Keratinocyte (primary cell): ENCODE results near the gene PARD3B. TPM values are rescaled to one million over a fixed set of nuclear protein-coding genes. Genes with fewer than 3 reads are reported as not detected.

Experiments
- DNase-seq: peaks from one replicate; pipeline ENCODE4 v3.0.0-alpha.2; 2011; ENCODE audit warnings: low read depth, missing footprints, low spot score
- FAIRE-seq: peaks from 2 replicates; lab custom pipeline; 2011; peaks lifted over from hg19 to GRCh38; lab: Jason Lieb, UNC
- H2AFZ ChIP-seq: 2 replicates; pipeline ENCODE4 v1.6.0; 2012; ENCODE audit warnings: low read length, control low read depth, inconsistent platforms; ENCODE audit not compliant: control insufficient read depth
- H3K27ac ChIP-seq: 2 replicates; pipeline ENCODE4 v1.5.1; 2011; ENCODE audit warnings: low read length; ENCODE audit not compliant: control insufficient read depth, insufficient read depth
- H3K27me3 ChIP-seq: 3 replicates; pipeline ENCODE4 v1.6.0; 2011; ENCODE audit warnings: low read length; ENCODE audit not compliant: control insufficient read depth, insufficient read depth; ENCODE audit errors: extremely low read depth
- H3K36me3 ChIP-seq, 2 experiments: 2 replicates in 1 of 2; 3 replicates in 1 of 2; pipeline ENCODE4 v1.5.1; 2011; ENCODE audit warnings: low read length in 2 of 2, mild to moderate bottlenecking in 1 of 2; ENCODE audit not compliant: control insufficient read depth in 2 of 2, insufficient read depth in 2 of 2; ENCODE audit errors: extremely low read depth in 1 of 2
- H3K4me1 ChIP-seq: 3 replicates; pipeline ENCODE4 v1.5.1; 2011; ENCODE audit warnings: low read length; ENCODE audit not compliant: control insufficient read depth, insufficient read depth; ENCODE audit errors: extremely low read depth
- H3K4me2 ChIP-seq: 3 replicates; pipeline ENCODE4 v1.6.0; 2011; ENCODE audit warnings: low read depth, low read length; ENCODE audit not compliant: control insufficient read depth, insufficient read depth; ENCODE audit errors: extremely low read depth
- H3K4me3 ChIP-seq, 3 experiments: fragments of 200-600 bp in 1 of 3; sonication (generic) in 1 of 3; 2 replicates in 2 of 3; 3 replicates in 1 of 3; pipeline ENCODE4 v1.5.1; 2011 to 2016; ENCODE audit warnings: low read length in 3 of 3, mild to moderate bottlenecking in 3 of 3, control low read depth in 2 of 3, inconsistent platforms in 1 of 3, low read depth in 1 of 3, mixed read lengths in 1 of 3, mixed run types in 1 of 3, moderate library complexity in 1 of 3; ENCODE audit not compliant: control insufficient read depth in 2 of 3, insufficient read depth in 2 of 3; ENCODE audit errors: extremely low read depth in 1 of 3
- H3K79me2 ChIP-seq: 2 replicates; pipeline ENCODE4 v1.6.0; 2012; ENCODE audit warnings: low read length; ENCODE audit not compliant: control insufficient read depth, insufficient read depth
- H3K9ac ChIP-seq: 3 replicates; pipeline ENCODE4 v1.6.0; 2011; ENCODE audit warnings: low read length; ENCODE audit not compliant: control insufficient read depth, insufficient read depth; ENCODE audit errors: extremely low read depth
- H3K9me1 ChIP-seq: 3 replicates; pipeline ENCODE4 v1.6.0; 2011; ENCODE audit warnings: low read length; ENCODE audit not compliant: control insufficient read depth, insufficient read depth; ENCODE audit errors: extremely low read depth
- H3K9me3 ChIP-seq: 2 replicates; pipeline ENCODE4 v1.5.1; 2012; ENCODE audit warnings: low read depth, low read length; ENCODE audit not compliant: control insufficient read depth
- H4K20me1 ChIP-seq: 3 replicates; pipeline ENCODE4 v1.6.0; 2011; ENCODE audit warnings: low read length; ENCODE audit not compliant: control insufficient read depth, insufficient read depth; ENCODE audit errors: extremely low read depth
- EZH2 ChIP-seq: IDR thresholded peaks from one replicate; pipeline ENCODE4 v1.6.1; 2012; ENCODE audit warnings: inconsistent platforms, mild to moderate bottlenecking, low read length, moderate library complexity
- dilution Hi-C: fragments of 300-500 bp; cut with MboI; formaldehyde crosslinking; loops from one replicate; pipeline ENCODE4 v1.7.0; 2020; ENCODE audit warnings: low sequenced_read_pairs; ENCODE audit not compliant: extremely low pct_ligation_motif_present
- polyA plus RNA-seq, 5 experiments: library from polyadenylated mRNA; depleted of rRNA in 3 of 5; stranded (reverse) in 3 of 5; stranded (forward) in 1 of 5; unstranded in 1 of 5; fragments of >200 nt; gene quantifications; 1 replicate in 1 of 5; 2 replicates in 3 of 5; 3 replicates in 1 of 5; pipeline versions ENCODE4 v1.2.1 to v1.2.3, GENCODE V29; 2011 to 2012; ENCODE audit warnings: missing spikeins in 2 of 5, low read depth in 1 of 5, low replicate concordance in 1 of 5
- TF ChIP-seq, protein P1 (sequence below), 3 experiments: IDR thresholded peaks in 1 of 3; conservative IDR thresholded peaks in 1 of 3; optimal IDR thresholded peaks in 1 of 3; 2 replicates in 2 of 3; 3 replicates in 1 of 3; pipeline versions ENCODE3 to v1.5.1; 2011; ENCODE audit warnings: low read length in 3 of 3, mild to moderate bottlenecking in 3 of 3, moderate library complexity in 2 of 3, control low read depth in 1 of 3, inconsistent platforms in 1 of 3; ENCODE audit not compliant: insufficient read depth in 2 of 3; ENCODE audit errors: extremely low read depth in 1 of 3

The PARD3B gene
- polyA plus RNA-seq, 1 donor (not counting 4 experiments of a cell fraction or from before 2014, with no cell fraction given): 1.2 TPM

DNA sequence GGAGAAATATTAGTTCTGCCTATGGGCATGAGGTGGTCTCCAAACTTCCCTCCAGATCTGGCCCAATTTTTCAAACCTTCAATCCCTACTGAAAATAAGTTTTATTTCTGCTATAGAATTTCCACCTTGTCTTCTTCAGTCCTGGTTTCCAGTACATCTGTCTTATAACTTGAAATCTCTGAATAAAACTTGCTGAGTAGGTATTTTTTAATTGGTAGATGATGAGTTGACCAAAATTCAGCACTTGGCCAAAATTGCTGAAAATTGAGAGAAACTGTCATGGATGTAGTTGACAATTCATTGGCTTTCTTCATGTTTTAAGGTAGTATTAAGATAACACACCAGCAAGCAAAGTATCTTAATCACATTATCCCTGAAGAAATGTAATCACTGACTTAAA, 206.2 kb downstream of the PARD3B start:
- H3K36me3 ChIP-seq: no peaks in the 10 kb centered on the region
- H3K79me2 ChIP-seq: no peaks in the 10 kb centered on the region
- no peak for DNase-seq
- H4K20me1 ChIP-seq: no peaks in the 10 kb centered on the region
- FAIRE-seq: no peak
- H3K9ac ChIP-seq: no peak overlapping the region
- H3K9me1 ChIP-seq: no peaks in the 10 kb centered on the region
- H3K9me3 ChIP-seq: no peaks in the 10 kb centered on the region
- no peak overlapping the region for H3K4me2 ChIP-seq
- dilution Hi-C loops: no loop called here
- no peaks in the 10 kb centered on the region for H3K27me3 ChIP-seq
- no peak overlapping the region for H3K4me3 ChIP-seq
- H2AFZ ChIP-seq: no peak overlapping the region
- peaks cover 8% of the 10 kb centered on the region for H3K4me1 ChIP-seq
- no peak overlapping the region for H3K27ac ChIP-seq
- TF ChIP-seq, protein P1, sequence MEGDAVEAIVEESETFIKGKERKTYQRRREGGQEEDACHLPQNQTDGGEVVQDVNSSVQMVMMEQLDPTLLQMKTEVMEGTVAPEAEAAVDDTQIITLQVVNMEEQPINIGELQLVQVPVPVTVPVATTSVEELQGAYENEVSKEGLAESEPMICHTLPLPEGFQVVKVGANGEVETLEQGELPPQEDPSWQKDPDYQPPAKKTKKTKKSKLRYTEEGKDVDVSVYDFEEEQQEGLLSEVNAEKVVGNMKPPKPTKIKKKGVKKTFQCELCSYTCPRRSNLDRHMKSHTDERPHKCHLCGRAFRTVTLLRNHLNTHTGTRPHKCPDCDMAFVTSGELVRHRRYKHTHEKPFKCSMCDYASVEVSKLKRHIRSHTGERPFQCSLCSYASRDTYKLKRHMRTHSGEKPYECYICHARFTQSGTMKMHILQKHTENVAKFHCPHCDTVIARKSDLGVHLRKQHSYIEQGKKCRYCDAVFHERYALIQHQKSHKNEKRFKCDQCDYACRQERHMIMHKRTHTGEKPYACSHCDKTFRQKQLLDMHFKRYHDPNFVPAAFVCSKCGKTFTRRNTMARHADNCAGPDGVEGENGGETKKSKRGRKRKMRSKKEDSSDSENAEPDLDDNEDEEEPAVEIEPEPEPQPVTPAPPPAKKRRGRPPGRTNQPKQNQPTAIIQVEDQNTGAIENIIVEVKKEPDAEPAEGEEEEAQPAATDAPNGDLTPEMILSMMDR (optimal IDR thresholded peaks at IDR 0.05 in 1 of 3, IDR thresholded peaks at IDR 0.05 in 1 of 3, conservative IDR thresholded peaks at IDR 0.05 in 1 of 3; ENCODE audit: extremely low read depth in 1 of 3, insufficient read depth in 2 of 3, low read length in 3 of 3): no peak
- TF ChIP-seq EZH2: no peak

DNA sequence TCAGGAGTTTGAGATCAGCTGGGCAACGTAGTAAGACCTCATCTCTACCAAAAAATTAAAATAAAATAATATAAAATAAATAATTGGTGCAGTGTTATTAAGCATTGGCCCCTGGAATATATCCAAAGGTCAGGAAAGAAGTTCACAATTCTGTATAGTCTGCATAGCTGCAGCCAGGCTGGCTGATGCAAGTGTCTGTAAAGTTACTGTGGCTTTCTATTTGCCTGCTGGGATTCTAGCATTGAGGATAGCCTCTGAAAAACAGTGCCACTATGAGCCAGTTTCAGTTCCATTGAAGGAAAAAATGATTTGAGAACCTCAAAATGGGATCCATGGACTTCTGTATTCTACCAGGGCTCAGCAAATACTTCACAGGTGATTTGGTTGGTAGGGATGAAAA, 208.6 kb downstream of the PARD3B start:
- H3K27ac ChIP-seq: no peak overlapping the region
- dilution Hi-C loops: no loop called here
- H3K4me3 ChIP-seq: no peak overlapping the region
- H2AFZ ChIP-seq: no peak overlapping the region
- H3K36me3 ChIP-seq: no peaks in the 10 kb centered on the region
- FAIRE-seq (no peak), DNase-seq (no peak)
- no peaks in the 10 kb centered on the region for H3K9me1 ChIP-seq
- no peaks in the 10 kb centered on the region for H4K20me1 ChIP-seq
- no peaks in the 10 kb centered on the region for H3K79me2 ChIP-seq
- no peaks in the 10 kb centered on the region for H3K27me3 ChIP-seq
- H3K9ac ChIP-seq: no peak overlapping the region
- no peak for TF ChIP-seq EZH2
- TF ChIP-seq, protein P1 (optimal IDR thresholded peaks at IDR 0.05 in 1 of 3, IDR thresholded peaks at IDR 0.05 in 1 of 3, conservative IDR thresholded peaks at IDR 0.05 in 1 of 3; ENCODE audit: extremely low read depth in 1 of 3, insufficient read depth in 2 of 3, low read length in 3 of 3): no peak
- H3K4me2 ChIP-seq: no peak overlapping the region
- H3K4me1 ChIP-seq: peaks cover 7% of the 10 kb centered on the region
- H3K9me3 ChIP-seq: no peaks in the 10 kb centered on the region
